Measurements from ENCODE around the gene TAS1R1.

GRCh38 chr1:6614929-6615785, 60.0 kb downstream of the TAS1R1 start:
- TF ChIP-seq NFE2L2 (conservative IDR thresholded peaks at IDR 0.05; ENCODE audit: low read length), result no peak
- TF ChIP-seq NR3C1 (IDR thresholded peaks at IDR 0.05), result no peak
- TF ChIP-seq ZNF302 (CRISPR knock-in tag; IDR thresholded peaks at IDR 0.05), result no peak
- no peak for TF ChIP-seq CTCF (IDR thresholded peaks at IDR 0.05)
- no peak for TF ChIP-seq POLR2A (IDR thresholded peaks at IDR 0.05; ENCODE audit: low read length)
- TF ChIP-seq, protein P1, sequence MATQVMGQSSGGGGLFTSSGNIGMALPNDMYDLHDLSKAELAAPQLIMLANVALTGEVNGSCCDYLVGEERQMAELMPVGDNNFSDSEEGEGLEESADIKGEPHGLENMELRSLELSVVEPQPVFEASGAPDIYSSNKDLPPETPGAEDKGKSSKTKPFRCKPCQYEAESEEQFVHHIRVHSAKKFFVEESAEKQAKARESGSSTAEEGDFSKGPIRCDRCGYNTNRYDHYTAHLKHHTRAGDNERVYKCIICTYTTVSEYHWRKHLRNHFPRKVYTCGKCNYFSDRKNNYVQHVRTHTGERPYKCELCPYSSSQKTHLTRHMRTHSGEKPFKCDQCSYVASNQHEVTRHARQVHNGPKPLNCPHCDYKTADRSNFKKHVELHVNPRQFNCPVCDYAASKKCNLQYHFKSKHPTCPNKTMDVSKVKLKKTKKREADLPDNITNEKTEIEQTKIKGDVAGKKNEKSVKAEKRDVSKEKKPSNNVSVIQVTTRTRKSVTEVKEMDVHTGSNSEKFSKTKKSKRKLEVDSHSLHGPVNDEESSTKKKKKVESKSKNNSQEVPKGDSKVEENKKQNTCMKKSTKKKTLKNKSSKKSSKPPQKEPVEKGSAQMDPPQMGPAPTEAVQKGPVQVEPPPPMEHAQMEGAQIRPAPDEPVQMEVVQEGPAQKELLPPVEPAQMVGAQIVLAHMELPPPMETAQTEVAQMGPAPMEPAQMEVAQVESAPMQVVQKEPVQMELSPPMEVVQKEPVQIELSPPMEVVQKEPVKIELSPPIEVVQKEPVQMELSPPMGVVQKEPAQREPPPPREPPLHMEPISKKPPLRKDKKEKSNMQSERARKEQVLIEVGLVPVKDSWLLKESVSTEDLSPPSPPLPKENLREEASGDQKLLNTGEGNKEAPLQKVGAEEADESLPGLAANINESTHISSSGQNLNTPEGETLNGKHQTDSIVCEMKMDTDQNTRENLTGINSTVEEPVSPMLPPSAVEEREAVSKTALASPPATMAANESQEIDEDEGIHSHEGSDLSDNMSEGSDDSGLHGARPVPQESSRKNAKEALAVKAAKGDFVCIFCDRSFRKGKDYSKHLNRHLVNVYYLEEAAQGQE (IDR thresholded peaks at IDR 0.05), result no peak

All from A549 (cell line).